DND-41 (cell line): ENCODE measurements around the gene ATP9B.

Source experiments
- ATAC-seq: fragments of 200-7000 bp; cut with Tn5 transposase; 3 replicates; pipeline ENCODE4 v1.9.1; 2021; ENCODE audit warnings: low read depth; ENCODE audit not compliant: insufficient read depth
- DNase-seq: peaks from one replicate; pipeline ENCODE4 v3.0.0-alpha.2; 2020
- H2AFZ ChIP-seq: 2 replicates; pipeline ENCODE4 v1.6.0; 2012; ENCODE audit warnings: low read depth, low read length
- H3K27ac ChIP-seq: 2 replicates; pipeline ENCODE4 v1.5.1; 2012; ENCODE audit warnings: low read length, inconsistent platforms
- H3K27me3 ChIP-seq: fragments of 200-600 bp; sonication (generic); 2 replicates; pipeline ENCODE4 v1.6.0; 2012; ENCODE audit warnings: low read length, mild to moderate bottlenecking, inconsistent platforms; ENCODE audit not compliant: insufficient read depth, poor library complexity
- H3K36me3 ChIP-seq: 2 replicates; pipeline ENCODE4 v1.5.1; 2012; ENCODE audit warnings: low read length, inconsistent platforms; ENCODE audit not compliant: insufficient read depth
- H3K4me1 ChIP-seq: 2 replicates; pipeline ENCODE4 v1.5.1; 2012; ENCODE audit warnings: mild to moderate bottlenecking, low read length; ENCODE audit not compliant: insufficient read depth
- H3K4me2 ChIP-seq: 2 replicates; pipeline ENCODE4 v1.6.0; 2012; ENCODE audit warnings: mild to moderate bottlenecking, moderate library complexity, low read length, inconsistent platforms; ENCODE audit not compliant: insufficient read depth
- H3K4me3 ChIP-seq, 2 experiments: fragments of 200-600 bp in 1 of 2; shearing (Covaris generic) in 1 of 2; 2 replicates each; pipeline ENCODE4 v1.5.1; 2012 to 2016; ENCODE audit warnings: inconsistent platforms in 2 of 2, low read length in 2 of 2, mild to moderate bottlenecking in 2 of 2, low read depth in 1 of 2, moderate library complexity in 1 of 2
- H3K79me2 ChIP-seq: 2 replicates; pipeline ENCODE4 v1.6.0; 2012; ENCODE audit warnings: low read length, inconsistent platforms; ENCODE audit not compliant: insufficient read depth
- H3K9ac ChIP-seq: 2 replicates; pipeline ENCODE4 v1.6.0; 2012; ENCODE audit warnings: low read depth, mild to moderate bottlenecking, inconsistent platforms, low read length, moderate library complexity
- H3K9me3 ChIP-seq: 2 replicates; pipeline ENCODE4 v1.5.1; 2012; ENCODE audit warnings: low read length, moderate library complexity, mild to moderate bottlenecking, inconsistent platforms; ENCODE audit not compliant: insufficient read depth, severe bottlenecking
- H4K20me1 ChIP-seq: 2 replicates; pipeline ENCODE4 v1.6.0; 2012; ENCODE audit warnings: low read length; ENCODE audit not compliant: insufficient read depth
- EZH2 ChIP-seq: IDR thresholded peaks from 3 replicates; pipeline ENCODE4 v1.6.1; 2012; ENCODE audit warnings: borderline replicate concordance, low read depth, mild to moderate bottlenecking, moderate library complexity, low read length, inconsistent platforms; ENCODE audit not compliant: severe bottlenecking
- TF ChIP-seq, protein P1 (sequence below): IDR thresholded peaks from 2 replicates; pipeline ENCODE4 v1.5.1; 2012; ENCODE audit warnings: borderline replicate concordance, low read length, moderate library complexity, mild to moderate bottlenecking; ENCODE audit not compliant: poor library complexity, severe bottlenecking; ENCODE audit errors: extremely low read depth

ATP9B gene

DNA sequence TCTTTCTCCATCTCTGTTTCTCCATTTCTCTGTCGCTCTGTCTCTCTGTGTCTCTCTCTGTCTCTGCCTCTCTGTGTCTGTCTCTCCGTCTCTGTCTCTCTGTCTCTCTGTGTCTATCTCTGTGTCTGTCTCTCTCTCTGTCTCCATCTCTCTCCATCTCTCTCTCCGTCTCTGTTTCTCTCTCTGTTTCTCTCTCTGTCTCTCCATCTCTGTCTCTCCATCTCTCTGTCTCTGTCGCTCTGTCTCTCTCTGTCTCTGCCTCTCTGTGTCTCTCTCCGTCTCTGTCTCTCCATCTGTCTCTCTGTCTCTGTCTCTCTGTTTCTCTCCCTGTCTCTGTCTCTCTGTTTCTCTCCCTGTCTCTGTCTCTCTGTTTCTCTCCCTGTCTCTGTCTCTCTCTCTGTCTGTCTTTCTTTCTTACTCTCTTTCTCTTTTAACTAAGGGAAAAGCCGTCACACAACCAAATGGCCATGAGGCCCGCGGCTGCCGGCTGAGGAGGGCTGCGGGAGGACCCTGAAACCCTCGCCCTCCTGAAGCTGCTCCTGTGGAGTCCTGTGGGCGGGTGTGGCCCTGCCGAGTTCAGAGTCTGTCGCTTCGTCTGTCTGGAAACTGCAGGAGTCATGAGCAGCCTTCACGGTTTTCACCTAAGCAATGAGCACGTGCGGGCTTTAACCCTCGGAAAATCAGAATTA is 355.8 kb downstream of the ATP9B start:
- no peak for ATAC-seq
- Histone ChIP-seq H3K9ac (no peak overlapping the region), H3K4me2 (no peak overlapping the region), H3K9me3 (no peaks in the 10 kb centered on the region), H3K27ac (no peak overlapping the region), H2AFZ (no peak overlapping the region), H4K20me1 (peaks cover 22% of the 10 kb centered on the region), H3K4me1 (no peaks in the 10 kb centered on the region), H3K27me3 (no peaks in the 10 kb centered on the region), H3K79me2 (peaks cover 3% of the 10 kb centered on the region; the same call in 1 of the 2 replicates), H3K36me3 (peaks cover 16% of the 10 kb centered on the region), H3K4me3 (no peak overlapping the region)
- TF ChIP-seq EZH2, result no peak
- TF ChIP-seq, protein P1, sequence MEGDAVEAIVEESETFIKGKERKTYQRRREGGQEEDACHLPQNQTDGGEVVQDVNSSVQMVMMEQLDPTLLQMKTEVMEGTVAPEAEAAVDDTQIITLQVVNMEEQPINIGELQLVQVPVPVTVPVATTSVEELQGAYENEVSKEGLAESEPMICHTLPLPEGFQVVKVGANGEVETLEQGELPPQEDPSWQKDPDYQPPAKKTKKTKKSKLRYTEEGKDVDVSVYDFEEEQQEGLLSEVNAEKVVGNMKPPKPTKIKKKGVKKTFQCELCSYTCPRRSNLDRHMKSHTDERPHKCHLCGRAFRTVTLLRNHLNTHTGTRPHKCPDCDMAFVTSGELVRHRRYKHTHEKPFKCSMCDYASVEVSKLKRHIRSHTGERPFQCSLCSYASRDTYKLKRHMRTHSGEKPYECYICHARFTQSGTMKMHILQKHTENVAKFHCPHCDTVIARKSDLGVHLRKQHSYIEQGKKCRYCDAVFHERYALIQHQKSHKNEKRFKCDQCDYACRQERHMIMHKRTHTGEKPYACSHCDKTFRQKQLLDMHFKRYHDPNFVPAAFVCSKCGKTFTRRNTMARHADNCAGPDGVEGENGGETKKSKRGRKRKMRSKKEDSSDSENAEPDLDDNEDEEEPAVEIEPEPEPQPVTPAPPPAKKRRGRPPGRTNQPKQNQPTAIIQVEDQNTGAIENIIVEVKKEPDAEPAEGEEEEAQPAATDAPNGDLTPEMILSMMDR, result no peak
- no peak for DNase-seq

DNA sequence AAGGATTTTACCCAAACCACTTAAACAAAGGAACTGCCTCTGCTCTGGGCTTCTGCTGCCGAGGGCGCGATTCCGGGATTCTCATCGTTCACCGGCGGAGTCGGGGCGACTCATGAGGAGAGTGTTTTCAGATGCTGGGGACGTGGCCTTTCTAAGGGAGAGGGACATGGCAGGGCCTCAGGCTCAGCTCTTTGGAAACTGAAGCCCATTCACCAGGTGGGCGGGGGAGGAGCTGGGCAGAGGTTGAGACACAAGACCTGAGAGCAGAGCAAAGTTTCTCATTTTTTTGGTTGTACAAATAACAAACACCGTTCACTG is 356.3 kb downstream of the ATP9B start:
- Histone ChIP-seq H3K9ac (no peak overlapping the region), H3K4me3 (no peak overlapping the region), H3K36me3 (peaks cover 15% of the 10 kb centered on the region), H4K20me1 (peaks cover 24% of the 10 kb centered on the region), H3K4me2 (no peak overlapping the region), H2AFZ (no peak overlapping the region), H3K27ac (no peak overlapping the region), H3K27me3 (no peaks in the 10 kb centered on the region), H3K9me3 (no peaks in the 10 kb centered on the region), H3K79me2 (peaks cover 3% of the 10 kb centered on the region; the same call in 1 of the 2 replicates), H3K4me1 (no peaks in the 10 kb centered on the region)
- ATAC-seq, result no peak
- TF ChIP-seq, protein P1, result no peak
- no peak for TF ChIP-seq EZH2
- no peak for DNase-seq

DNA sequence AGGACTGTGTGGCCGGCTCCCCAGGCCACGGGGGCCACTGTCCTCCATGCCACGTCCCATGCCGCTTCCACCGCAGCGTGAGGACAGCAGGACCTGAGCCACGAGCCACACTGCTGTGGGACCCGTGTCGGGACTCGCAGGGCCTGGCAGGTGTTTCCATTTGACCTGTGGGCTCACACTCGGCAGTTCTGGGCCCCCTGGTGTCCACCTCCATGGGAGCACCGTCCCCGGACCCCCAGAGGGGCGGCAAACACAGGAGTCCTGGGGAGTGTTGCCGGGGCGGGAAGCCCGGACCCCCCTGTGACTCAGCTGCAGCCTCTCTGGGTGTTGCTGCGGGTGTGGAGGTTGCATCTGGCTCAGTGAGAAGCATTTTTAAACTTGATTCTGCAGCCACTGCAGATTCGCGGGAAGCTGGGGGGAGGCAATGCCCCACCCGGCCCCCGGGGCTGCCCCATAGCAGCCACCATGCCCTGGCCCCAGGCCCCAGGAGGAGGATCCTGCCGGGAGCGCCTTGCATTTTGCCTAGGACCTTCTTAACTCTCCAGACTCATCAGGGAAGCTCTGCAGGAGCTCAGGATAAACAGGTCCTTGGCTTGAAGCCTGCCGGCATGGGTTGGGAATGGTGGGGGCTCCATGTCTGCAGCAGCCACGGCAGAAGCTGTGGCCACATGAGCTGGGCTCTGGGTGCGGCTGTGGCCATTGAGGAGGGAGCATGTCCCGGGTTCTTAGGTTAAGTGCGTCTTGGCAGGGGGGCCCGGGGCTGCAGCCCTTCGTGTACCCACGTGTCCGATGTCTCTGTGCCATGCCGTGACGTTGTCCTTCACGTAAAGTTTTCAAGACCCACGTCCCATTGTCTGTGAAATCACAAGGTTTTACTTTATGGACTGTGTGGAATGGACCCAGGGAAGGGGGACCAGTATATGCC is 357.4 kb downstream of the ATP9B start:
- Histone ChIP-seq H2AFZ (no peak overlapping the region), H3K79me2 (peaks cover 3% of the 10 kb centered on the region; the same call in 1 of the 2 replicates), H3K4me2 (no peak overlapping the region), H3K9me3 (no peaks in the 10 kb centered on the region), H3K27ac (no peak overlapping the region), H3K4me3 (no peak overlapping the region), H4K20me1 (peaks cover 24% of the 10 kb centered on the region), H3K36me3 (peaks cover 4% of the 10 kb centered on the region; the same call in 1 of the 2 replicates), H3K4me1 (no peaks in the 10 kb centered on the region), H3K27me3 (no peaks in the 10 kb centered on the region), H3K9ac (no peak overlapping the region)
- TF ChIP-seq, protein P1, result no peak
- TF ChIP-seq EZH2, result no peak
- no peak for DNase-seq
- ATAC-seq, result no peak
